Mammary epithelial cell (primary cell): ENCODE measurements around the gene ZNF653.

Experiments
- CTCF ChIP-seq, 2 donors: IDR thresholded peaks in 1 of 2; conservative IDR thresholded peaks in 1 of 2; 2 replicates each; pipeline ENCODE4 v1.5.1; 2011 to 2012; ENCODE audit warnings: inconsistent platforms in 2 of 2, low read length in 2 of 2, mild to moderate bottlenecking in 2 of 2, control low read depth in 1 of 2, low read depth in 1 of 2; ENCODE audit not compliant: insufficient read depth in 1 of 2; ENCODE audit errors: extremely low read depth in 1 of 2
- EZH2 ChIP-seq: IDR thresholded peaks from 2 replicates; pipeline ENCODE4 v1.6.1; 2012; ENCODE audit warnings: low read length, inconsistent platforms, borderline replicate concordance

- no peak for TF ChIP-seq CTCF (conservative IDR thresholded peaks at IDR 0.05 in 1 of 2, IDR thresholded peaks at IDR 0.05 in 1 of 2; ENCODE audit: extremely low read depth in 1 of 2, insufficient read depth in 1 of 2, low read depth in 1 of 2, low read length in 2 of 2)
- no peak for TF ChIP-seq EZH2
Observed at GRCh38 chr19:11456659-11457058, 49.0 kb downstream of the ZNF653 start.
